ENCODE measurements around the gene NBEAL1. TPM values are rescaled to one million over a fixed set of nuclear protein-coding genes. Genes with fewer than 3 reads are reported as not detected.

The NBEAL1 gene
- total and polyA plus RNA-seq, 2 of the 8 experiments (the other 6 are each of a cell fraction or from before 2014, with no cell fraction given) = 2.3 to 10.7 TPM

- TF ChIP-seq CHD7 (IDR thresholded peaks at IDR 0.05; ENCODE audit: insufficient replicate concordance, low read length) = no peak
- no peak for TF ChIP-seq HDAC2 (IDR thresholded peaks at IDR 0.05; ENCODE audit: borderline replicate concordance in 1 of 2, low read depth in 2 of 2, low read length in 2 of 2)
- no peak for TF ChIP-seq E2F6 (IDR thresholded peaks at IDR 0.05)
- TF ChIP-seq CBX5 (IDR thresholded peaks at IDR 0.05; ENCODE audit: low read depth, low read length) = no peak
Observed at GRCh38 chr2:203018181-203018580, 3.5 kb downstream of the NBEAL1 start (continued).
